Measurements from ENCODE around the gene CASZ1. TPM values are rescaled to one million over a fixed set of nuclear protein-coding genes. Genes with fewer than 3 reads are reported as not detected.

Gene CASZ1, protein sequence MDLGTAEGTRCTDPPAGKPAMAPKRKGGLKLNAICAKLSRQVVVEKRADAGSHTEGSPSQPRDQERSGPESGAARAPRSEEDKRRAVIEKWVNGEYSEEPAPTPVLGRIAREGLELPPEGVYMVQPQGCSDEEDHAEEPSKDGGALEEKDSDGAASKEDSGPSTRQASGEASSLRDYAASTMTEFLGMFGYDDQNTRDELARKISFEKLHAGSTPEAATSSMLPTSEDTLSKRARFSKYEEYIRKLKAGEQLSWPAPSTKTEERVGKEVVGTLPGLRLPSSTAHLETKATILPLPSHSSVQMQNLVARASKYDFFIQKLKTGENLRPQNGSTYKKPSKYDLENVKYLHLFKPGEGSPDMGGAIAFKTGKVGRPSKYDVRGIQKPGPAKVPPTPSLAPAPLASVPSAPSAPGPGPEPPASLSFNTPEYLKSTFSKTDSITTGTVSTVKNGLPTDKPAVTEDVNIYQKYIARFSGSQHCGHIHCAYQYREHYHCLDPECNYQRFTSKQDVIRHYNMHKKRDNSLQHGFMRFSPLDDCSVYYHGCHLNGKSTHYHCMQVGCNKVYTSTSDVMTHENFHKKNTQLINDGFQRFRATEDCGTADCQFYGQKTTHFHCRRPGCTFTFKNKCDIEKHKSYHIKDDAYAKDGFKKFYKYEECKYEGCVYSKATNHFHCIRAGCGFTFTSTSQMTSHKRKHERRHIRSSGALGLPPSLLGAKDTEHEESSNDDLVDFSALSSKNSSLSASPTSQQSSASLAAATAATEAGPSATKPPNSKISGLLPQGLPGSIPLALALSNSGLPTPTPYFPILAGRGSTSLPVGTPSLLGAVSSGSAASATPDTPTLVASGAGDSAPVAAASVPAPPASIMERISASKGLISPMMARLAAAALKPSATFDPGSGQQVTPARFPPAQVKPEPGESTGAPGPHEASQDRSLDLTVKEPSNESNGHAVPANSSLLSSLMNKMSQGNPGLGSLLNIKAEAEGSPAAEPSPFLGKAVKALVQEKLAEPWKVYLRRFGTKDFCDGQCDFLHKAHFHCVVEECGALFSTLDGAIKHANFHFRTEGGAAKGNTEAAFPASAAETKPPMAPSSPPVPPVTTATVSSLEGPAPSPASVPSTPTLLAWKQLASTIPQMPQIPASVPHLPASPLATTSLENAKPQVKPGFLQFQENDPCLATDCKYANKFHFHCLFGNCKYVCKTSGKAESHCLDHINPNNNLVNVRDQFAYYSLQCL (N-terminal part only)
- 2.3 and 2.4 TPM in 2 replicates for total RNA-seq (2014; rRNA removed; shearing (Covaris generic))

DNA sequence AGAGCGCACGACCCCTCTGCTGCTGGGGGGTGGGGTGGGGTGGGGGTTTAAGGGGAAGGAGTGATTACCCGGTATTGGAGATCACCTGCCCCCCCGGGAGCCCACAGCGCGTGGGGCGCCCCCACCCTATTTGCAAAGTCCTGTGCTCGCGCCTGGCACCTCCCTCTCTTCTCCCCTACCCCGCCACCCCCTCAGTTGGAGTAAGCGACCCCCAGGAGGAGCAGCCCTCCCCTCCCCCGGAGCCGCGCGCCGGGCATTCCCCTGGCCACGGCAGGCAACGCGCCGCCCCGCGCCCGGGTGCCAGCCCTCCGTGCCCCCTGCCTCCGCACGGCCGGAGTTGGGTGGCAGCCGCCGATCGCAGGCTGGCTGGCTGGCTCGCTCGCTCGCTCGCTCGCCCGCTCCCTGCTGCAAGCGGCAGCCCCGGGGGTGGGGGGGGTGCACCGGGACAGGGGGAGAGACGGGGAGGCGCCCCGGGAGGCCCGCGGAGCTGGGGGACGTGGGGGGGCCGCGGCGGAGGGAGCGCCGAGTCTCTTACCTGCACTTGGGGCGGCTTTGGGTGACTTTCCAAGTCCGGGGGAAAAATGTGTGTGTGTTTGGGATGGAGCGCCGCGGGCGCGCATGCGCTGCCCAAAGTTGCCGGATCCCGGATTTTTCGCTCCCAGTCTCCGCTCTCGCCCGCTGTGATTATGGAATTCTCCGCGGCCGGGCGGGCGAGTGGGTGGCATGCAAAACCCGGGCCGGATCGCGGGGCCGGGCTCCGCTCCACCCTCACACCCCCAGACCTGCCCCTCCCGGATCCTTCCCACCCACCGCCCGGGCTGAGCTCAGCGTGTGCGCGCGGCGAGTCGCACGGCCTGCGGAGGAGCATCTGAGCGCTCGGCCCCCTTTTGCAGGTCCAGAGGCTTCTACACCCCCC lies at the start of gene CASZ1:
TSS of gene CASZ1 (minus strand) at position 618 of the 916 bp plus-strand sequence. CDS start 102,757 bp downstream, outside the sequence.
- Histone ChIP-seq H3K4me3 (peak within 1 kb of the TSS; percentile 59), H3K9me3 (replicated peaks) (no peaks in the 10 kb centered on the region), H3K4me1 (peaks cover 19% of the 10 kb centered on the region), H3K36me3 (no peaks in the 10 kb centered on the region), H3K27ac (no peak within 1 kb of the TSS), H3K27me3 (peaks cover 21% of the 10 kb centered on the region)
- peak; percentile 89 to 93 for DNase-seq

DNA sequence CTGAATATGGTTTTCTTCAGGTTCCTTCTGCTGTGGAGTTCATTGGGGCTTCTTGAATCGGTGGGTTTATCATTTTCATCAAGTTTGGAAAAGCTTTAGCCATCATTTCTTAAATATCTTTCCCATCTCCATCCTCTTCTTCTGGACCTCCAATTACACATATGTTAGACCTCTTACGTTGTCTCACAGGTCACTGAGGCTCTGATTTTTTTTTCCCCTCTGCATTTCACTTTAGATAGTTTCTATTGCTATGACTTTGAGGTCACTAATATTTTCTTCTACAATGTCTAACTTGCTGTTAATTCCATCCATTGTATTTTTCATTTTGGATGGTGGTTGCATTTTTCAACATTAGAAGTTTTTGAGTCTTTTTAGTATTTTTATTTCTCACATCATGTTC lies 47.3 kb upstream of the CASZ1 start:
- Histone ChIP-seq H3K4me1 (peaks cover 10% of the 10 kb centered on the region), H3K27ac (no peak overlapping the region), H3K9me3 (replicated peaks) (no peaks in the 10 kb centered on the region; the same call in 1 of the 2 replicates), H3K4me3 (no peak overlapping the region), H3K27me3 (no peaks in the 10 kb centered on the region), H3K36me3 (no peaks in the 10 kb centered on the region)
- no peak for DNase-seq

DNA sequence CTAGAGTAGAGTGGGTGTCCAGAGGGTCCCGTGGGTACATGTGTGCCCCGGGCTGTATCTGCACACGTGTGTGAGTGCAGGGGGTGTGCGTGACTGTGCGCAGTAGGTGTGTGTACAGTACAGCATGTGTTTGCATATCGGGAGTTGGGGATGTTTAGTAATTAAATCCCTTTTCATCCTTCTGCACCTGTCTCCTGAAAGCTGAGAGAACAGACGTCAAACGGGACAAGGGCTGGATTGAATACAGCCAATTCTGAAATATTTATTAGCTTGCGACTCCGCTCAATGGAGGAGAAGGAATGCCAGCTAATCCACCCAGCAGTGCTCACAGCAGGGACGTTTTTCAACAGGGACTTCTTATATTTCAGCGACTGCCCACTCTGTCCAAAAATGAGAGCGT lies 44.7 kb upstream of the CASZ1 start:
- DNase-seq = peak; percentile 45 to 80
- Histone ChIP-seq H3K4me1 (peaks cover 15% of the 10 kb centered on the region), H3K4me3 (no peak overlapping the region), H3K27ac (no peak overlapping the region), H3K36me3 (no peaks in the 10 kb centered on the region), H3K9me3 (replicated peaks) (no peaks in the 10 kb centered on the region; the same call in 1 of the 2 replicates), H3K27me3 (peaks cover 6% of the 10 kb centered on the region)

DNA sequence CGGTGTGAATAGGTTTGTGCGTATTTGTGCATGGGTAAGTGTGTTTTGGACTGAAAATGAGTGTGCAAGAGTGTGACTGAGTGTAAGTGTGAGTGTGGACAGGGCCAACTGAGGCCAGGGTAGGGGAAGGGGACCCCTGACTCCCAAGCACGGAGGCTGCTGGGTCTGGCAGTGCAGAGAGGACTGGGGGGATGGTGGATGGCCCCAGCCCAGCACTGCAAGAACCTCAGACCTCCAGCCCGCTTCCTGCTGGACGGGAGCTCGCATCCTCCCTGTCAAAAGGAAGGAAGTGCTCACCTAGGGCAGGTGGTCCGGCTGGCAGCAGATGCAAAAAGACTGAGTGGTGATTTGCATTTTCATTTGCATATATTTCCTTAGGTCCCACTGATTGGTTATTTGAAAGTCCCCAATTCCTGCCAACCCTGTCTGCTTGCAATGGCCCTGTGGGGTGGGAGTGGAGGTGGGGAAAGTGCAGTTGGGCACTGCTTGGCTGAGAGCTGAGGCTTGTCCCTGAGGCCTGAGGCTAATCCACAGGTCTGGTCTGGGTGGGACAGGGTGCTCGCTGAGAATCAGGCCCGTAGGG lies 42.8 kb upstream of the CASZ1 start:
- Histone ChIP-seq H3K4me3 (no peak overlapping the region), H3K9me3 (replicated peaks) (no peaks in the 10 kb centered on the region; the same call in 1 of the 2 replicates), H3K4me1 (peaks cover 17% of the 10 kb centered on the region), H3K27me3 (peaks cover 15% of the 10 kb centered on the region), H3K27ac (no peak overlapping the region), H3K36me3 (no peaks in the 10 kb centered on the region)
- DNase-seq = no peak

DNA sequence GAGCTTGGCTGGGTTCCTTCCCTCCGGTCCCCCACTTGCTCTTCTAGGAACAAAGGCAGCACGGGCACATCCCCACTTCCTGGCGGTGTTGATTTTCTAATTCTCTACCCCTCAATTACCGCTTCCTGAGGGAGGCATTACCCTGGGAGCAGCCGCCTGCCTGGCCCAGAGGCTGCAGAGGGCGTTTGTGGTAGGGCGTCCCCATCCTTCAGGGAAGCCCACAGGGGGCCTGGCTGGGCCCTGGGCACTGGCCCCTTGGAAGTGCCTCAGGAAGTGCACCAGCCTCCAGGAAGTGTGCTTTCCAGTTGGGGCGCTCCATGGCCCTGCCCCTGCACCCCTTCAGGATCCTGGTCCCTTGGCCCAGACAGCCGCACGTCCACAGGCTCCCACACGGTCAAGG lies 42.1 kb upstream of the CASZ1 start:
- Histone ChIP-seq H3K4me1 (peaks cover 17% of the 10 kb centered on the region), H3K27ac (no peak overlapping the region), H3K27me3 (peaks cover 15% of the 10 kb centered on the region), H3K36me3 (no peaks in the 10 kb centered on the region), H3K9me3 (replicated peaks) (no peaks in the 10 kb centered on the region; the same call in 1 of the 2 replicates), H3K4me3 (no peak overlapping the region)
- no peak for DNase-seq

DNA sequence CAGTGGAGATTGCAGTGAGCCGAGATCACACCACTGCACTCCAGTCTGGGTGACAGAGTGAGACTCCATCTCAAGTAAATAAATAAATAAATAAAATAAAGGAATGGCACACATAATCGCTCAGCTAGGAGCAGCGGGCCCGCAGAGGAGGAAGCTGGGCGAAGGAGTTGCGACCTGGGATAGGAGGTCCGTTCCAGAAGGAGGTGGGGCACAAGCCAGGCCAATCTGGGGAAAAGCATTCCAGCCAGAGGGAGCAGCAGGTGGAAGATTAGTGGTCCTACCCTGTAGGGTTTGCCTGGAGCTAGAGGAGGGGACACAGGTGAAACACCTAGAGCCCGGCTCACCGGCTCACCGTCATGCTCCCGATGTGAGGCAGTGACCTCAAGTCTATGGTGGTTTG lies 40.3 kb upstream of the CASZ1 start:
- Histone ChIP-seq H3K4me3 (no peak overlapping the region), H3K4me1 (peaks cover 16% of the 10 kb centered on the region), H3K27ac (no peak overlapping the region), H3K27me3 (peaks cover 15% of the 10 kb centered on the region), H3K9me3 (replicated peaks) (no peaks in the 10 kb centered on the region), H3K36me3 (no peaks in the 10 kb centered on the region)
- DNase-seq = no peak

DNA sequence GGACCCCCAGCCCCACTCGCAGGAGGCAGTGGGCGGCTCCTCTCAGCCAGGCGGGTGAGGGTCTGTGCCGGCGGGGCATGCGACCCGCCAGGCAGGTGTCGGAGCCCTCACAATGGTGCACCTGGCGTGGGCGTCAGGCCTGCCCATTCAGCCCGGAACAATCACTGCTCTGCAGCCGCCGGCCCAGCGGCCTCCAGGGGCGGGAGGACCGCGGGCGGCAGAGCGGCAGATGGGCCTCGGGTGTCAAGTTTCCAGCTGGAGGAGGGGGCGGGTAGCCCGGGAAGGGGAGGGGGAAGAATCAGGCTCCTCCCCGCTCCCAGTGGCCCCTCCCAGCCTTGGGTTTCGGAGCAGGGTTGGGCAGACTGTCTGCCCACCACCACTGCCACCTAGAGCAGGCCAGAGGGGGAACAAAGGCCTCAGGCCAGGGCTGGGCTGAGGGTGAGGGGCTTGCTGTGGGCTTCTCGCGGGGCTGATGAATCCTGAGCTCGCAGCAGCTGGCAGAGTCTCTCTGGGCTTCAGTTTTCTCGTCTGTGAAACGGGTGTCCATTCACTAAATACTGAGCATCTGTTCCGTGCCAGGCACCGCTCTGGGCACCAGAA lies 39.5 kb upstream of the CASZ1 start:
- Histone ChIP-seq H3K27ac (no peak overlapping the region), H3K9me3 (replicated peaks) (no peaks in the 10 kb centered on the region), H3K4me3 (no peak overlapping the region), H3K36me3 (no peaks in the 10 kb centered on the region), H3K27me3 (peaks cover 15% of the 10 kb centered on the region), H3K4me1 (peaks cover 9% of the 10 kb centered on the region; the same call in 1 of the 2 replicates)
- peak; percentile 84 to 89 for DNase-seq

DNA sequence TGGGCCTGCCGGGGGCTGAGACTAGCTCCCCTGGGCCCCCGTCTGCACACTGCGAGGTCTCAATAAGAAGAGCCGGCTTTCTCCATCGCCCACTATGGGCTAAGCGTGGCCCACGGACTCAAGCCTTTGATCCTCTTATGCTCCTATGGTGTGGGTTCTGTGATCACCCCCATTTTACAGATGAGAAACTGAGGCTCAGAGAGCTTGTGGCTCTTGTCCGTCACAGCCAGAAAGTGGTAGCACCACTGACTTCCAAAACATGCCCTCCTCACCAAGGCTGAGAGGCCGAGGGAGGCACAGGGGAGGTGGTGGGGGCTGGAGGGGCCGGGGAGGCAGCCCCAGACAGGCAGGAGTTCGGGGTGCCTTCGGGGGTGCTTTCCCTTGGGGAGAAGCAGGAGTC lies 39.0 kb upstream of the CASZ1 start:
- H3K4me3 ChIP-seq = no peak overlapping the region
- peaks cover 7% of the 10 kb centered on the region; the same call in 1 of the 2 replicates for H3K4me1 ChIP-seq
- no peaks in the 10 kb centered on the region for H3K36me3 ChIP-seq
- H3K27ac ChIP-seq = no peak overlapping the region
- DNase-seq = no peak
- peaks cover 18% of the 10 kb centered on the region for H3K27me3 ChIP-seq
- no peaks in the 10 kb centered on the region for H3K9me3 ChIP-seq (replicated peaks)

DNA sequence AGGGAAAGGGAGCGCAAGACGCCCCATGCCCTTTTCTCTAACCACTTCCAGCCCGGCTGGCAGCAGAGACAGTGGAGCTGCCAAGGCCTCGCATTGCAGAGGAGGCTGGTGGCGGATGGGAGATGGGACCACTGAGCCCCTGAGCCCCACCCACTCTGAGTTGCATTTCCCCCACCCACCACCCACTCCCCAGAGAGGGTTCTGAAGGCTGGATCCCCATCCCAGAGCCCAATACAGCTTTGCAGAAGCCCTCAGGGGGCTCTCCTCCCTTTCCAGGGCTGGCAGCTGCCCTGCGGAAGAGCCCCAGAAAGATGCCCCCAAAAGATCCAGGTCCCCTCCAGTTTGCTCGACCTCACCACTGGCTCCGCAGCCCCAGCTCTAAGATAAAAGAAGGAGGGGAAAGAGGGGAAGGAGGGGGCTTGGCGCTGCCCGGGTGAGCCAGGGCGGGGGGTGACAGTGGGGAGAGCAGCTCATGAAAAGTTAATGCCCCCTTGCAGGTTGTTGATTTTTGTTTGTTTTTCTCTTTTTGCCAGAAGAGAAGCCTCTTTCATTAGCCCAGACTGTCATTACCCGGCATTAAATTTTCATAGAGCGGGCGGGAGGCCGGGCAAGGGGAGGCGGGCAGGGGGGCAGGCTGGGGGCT lies 38.4 kb upstream of the CASZ1 start:
- peaks cover 7% of the 10 kb centered on the region; the same call in 1 of the 2 replicates for H3K4me1 ChIP-seq
- H3K9me3 ChIP-seq (replicated peaks) = no peaks in the 10 kb centered on the region
- no peaks in the 10 kb centered on the region for H3K36me3 ChIP-seq
- no peak overlapping the region for H3K27ac ChIP-seq
- no peak for DNase-seq
- peaks cover 21% of the 10 kb centered on the region for H3K27me3 ChIP-seq
- no peak overlapping the region for H3K4me3 ChIP-seq

DNA sequence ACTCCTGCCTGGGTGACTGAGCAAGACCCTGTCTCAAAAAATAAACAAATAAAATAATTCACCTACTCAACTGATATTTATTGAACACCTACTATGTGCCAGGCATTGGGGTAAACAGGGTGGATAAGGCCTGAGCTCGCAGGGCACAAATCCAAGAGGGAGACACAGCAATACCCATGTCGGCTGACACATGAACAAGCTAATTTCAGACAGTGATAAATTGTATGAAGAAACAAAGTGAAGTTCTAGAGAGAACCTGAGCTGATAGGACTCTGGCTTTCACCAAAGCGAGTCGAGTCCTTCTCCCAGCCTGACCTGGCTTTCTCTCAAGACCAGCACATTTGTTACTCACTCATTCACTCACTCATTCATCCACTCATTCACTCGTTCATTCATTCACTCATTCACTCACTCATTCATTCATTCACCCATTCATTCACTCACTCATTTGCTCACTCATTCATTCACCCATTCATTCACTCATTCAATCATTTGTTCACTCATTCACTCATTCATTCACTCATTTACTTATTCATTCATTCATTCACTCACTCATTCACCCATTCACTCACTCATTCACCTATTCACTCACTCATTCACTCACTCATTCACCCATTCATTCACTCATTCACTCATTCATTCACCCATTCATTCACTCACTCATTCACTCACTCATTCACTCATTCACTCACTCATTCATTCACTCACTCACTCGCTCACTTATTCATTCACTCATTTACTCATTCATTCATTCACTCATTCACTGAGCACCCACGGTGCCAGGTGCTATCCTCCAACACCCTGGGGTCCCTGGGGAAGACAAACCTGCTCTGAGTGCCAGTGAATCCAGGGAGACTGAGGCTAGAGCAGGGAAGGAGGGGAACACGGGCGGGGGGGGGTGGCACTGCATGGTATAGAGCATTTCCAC lies 37.4 kb upstream of the CASZ1 start:
- H3K4me1 ChIP-seq = peaks cover 7% of the 10 kb centered on the region; the same call in 1 of the 2 replicates
- no peaks in the 10 kb centered on the region for H3K36me3 ChIP-seq

DNA sequence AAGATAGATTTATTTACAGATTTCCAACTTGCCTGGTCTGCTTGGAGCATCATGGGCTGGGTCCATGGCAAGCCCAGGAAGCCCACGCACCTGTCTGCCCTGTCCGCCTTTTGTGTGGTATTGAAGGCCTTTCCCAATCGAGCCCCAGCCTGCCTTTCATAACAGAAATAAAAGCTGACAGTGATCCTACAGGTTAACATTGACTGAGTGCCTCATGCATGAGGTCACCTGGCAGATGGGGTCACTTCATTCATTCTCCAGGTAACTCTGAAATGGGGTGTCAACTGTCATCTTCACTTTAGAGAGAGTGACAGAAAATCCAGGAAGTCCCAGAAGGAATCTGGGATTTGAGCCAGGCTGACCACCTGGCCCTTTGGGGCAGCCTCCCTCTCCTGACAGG lies 36.3 kb upstream of the CASZ1 start:
- Histone ChIP-seq H3K27ac (no peak overlapping the region), H3K36me3 (no peaks in the 10 kb centered on the region), H3K4me1 (peaks cover 7% of the 10 kb centered on the region; the same call in 1 of the 2 replicates), H3K4me3 (no peak overlapping the region), H3K9me3 (replicated peaks) (no peaks in the 10 kb centered on the region), H3K27me3 (peaks cover 37% of the 10 kb centered on the region)
- DNase-seq = no peak

More for the DNA sequence above, 37.4 kb upstream of the CASZ1 start:
- Histone ChIP-seq H3K27ac (no peak overlapping the region), H3K27me3 (peaks cover 28% of the 10 kb centered on the region), H3K4me3 (no peak overlapping the region), H3K9me3 (replicated peaks) (no peaks in the 10 kb centered on the region)
- DNase-seq = no peak

All from SJCRH30 (cell line).